Astrocyte of the cerebellum (primary cell): ENCODE measurements around the gene ADAMTS17.

Source experiments
- DNase-seq: peaks from one replicate; pipeline ENCODE4 v3.0.0-alpha.2; 2011; ENCODE audit warnings: low read depth
- H3K4me3 ChIP-seq: 2 replicates; pipeline ENCODE4 v1.5.1; 2011; ENCODE audit warnings: mild to moderate bottlenecking, low read depth, low read length, moderate library complexity
- CTCF ChIP-seq: IDR thresholded peaks from 2 replicates; pipeline ENCODE4 v1.5.1; 2012; ENCODE audit warnings: low read length, low read depth, moderate library complexity, mild to moderate bottlenecking; ENCODE audit errors: missing control alignments
- in situ Hi-C: cut with HindIII; loops from 2 replicates; pipeline ENCODE4 v1.10.0; 2017; ENCODE audit warnings: low sequenced_read_pairs

ADAMTS17 gene

GRCh38 chr15:100116416-100117190 is 225.2 kb downstream of the ADAMTS17 start:
- no peak for DNase-seq
- in situ Hi-C loops: no loop called here
- no peak for TF ChIP-seq CTCF
- no peak overlapping the region for H3K4me3 ChIP-seq

- in situ Hi-C loops: no loop called here
- no peak overlapping the region for H3K4me3 ChIP-seq
- no peak for TF ChIP-seq CTCF
- DNase-seq: peak; percentile 42
These were observed 226.1 kb downstream of the ADAMTS17 start for GRCh38 chr15:100115711-100116090.

- in situ Hi-C loops: no loop called here
- DNase-seq: no peak
- TF ChIP-seq CTCF: no peak
- H3K4me3 ChIP-seq: no peak overlapping the region
These were observed 226.6 kb downstream of the ADAMTS17 start for GRCh38 chr15:100115066-100115710.

- no peak for DNase-seq
- no peak for TF ChIP-seq CTCF
- peak overlapping the region; percentile 24 for H3K4me3 ChIP-seq
- in situ Hi-C loops: no loop called here
These were observed 227.2 kb downstream of the ADAMTS17 start for GRCh38 chr15:100114571-100114970.

GRCh38 chr15:100114100-100114499 is 227.7 kb downstream of the ADAMTS17 start:
- peak overlapping the region; percentile 24 for H3K4me3 ChIP-seq

GRCh38 chr15:100113351-100114080 is 228.3 kb downstream of the ADAMTS17 start:
- in situ Hi-C loops: no loop called here
- no peak for TF ChIP-seq CTCF

More at GRCh38 chr15:100114100-100114499, 227.7 kb downstream of the ADAMTS17 start:
- in situ Hi-C loops: no loop called here
- peak; percentile 92 for DNase-seq
- TF ChIP-seq CTCF: no peak

More at GRCh38 chr15:100113351-100114080, 228.3 kb downstream of the ADAMTS17 start:
- no peak for DNase-seq
- H3K4me3 ChIP-seq: no peak overlapping the region
